ENCODE data around the gene ABAT. TPM values are rescaled to one million over a fixed set of nuclear protein-coding genes. Genes with fewer than 3 reads are reported as not detected.

Gene ABAT
- total and polyA plus RNA-seq, 4 donors: 4.4 to 14.0 (median 7.1) TPM

DNA sequence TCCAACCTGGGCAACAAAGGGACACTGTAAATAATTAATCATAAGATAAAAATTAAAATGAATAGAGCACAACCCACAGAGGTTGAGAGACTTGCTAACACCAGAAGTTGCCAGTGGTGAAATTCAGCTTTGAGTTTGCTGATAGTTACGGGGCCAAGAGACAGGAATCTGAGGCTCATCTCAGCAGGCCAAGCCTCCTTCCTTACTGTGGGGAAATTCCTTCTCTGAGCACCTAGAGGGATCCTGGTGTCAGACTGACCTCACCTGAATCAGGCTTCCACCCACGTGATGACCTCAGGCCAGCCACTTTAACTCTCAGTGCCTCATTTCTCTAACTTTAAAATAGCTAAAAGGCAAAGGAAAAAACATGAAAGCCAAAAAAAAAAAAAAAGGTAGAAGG, 4.7 kb downstream of the ABAT start:
- Histone ChIP-seq H3K27me3 (ENCODE audit: control insufficient read depth in 3 of 3, insufficient read depth in 3 of 3, low read length in 2 of 3) (no peaks in the 10 kb centered on the region), H3K9ac (ENCODE audit: insufficient read depth in 1 of 2, low read length in 2 of 2) (no peak overlapping the region), H3K4me3 (no peak overlapping the region), H3K9me3 (ENCODE audit: control insufficient read depth in 4 of 4, insufficient read depth in 3 of 4, low read length in 3 of 4) (peaks cover 0 to 7% (median 1%) of the 10 kb centered on the region in 4 donors), H3K4me1 (ENCODE audit: control insufficient read depth in 5 of 5, insufficient read depth in 5 of 5, low read length in 5 of 5) (peaks cover 0 to 12% (median 0%) of the 10 kb centered on the region in 5 donors), H3K36me3 (ENCODE audit: control insufficient read depth in 4 of 4, insufficient read depth in 4 of 4, low read length in 4 of 4) (no peaks in the 10 kb centered on the region), H3K27ac (ENCODE audit: low read depth in 1 of 2, low read length in 1 of 2) (no peak overlapping the region)
- ATAC-seq (ENCODE audit: insufficient read depth, low FRiP score): no peak
- TF ChIP-seq, protein P1, sequence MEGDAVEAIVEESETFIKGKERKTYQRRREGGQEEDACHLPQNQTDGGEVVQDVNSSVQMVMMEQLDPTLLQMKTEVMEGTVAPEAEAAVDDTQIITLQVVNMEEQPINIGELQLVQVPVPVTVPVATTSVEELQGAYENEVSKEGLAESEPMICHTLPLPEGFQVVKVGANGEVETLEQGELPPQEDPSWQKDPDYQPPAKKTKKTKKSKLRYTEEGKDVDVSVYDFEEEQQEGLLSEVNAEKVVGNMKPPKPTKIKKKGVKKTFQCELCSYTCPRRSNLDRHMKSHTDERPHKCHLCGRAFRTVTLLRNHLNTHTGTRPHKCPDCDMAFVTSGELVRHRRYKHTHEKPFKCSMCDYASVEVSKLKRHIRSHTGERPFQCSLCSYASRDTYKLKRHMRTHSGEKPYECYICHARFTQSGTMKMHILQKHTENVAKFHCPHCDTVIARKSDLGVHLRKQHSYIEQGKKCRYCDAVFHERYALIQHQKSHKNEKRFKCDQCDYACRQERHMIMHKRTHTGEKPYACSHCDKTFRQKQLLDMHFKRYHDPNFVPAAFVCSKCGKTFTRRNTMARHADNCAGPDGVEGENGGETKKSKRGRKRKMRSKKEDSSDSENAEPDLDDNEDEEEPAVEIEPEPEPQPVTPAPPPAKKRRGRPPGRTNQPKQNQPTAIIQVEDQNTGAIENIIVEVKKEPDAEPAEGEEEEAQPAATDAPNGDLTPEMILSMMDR (IDR thresholded peaks at IDR 0.05; ENCODE audit: control extremely low read depth, extremely low read depth): no peak
- 90 to 94% methylated on average over 2 of the region's 2 CpGs for WGBS, 2 donors
- no peak for DNase-seq

DNA sequence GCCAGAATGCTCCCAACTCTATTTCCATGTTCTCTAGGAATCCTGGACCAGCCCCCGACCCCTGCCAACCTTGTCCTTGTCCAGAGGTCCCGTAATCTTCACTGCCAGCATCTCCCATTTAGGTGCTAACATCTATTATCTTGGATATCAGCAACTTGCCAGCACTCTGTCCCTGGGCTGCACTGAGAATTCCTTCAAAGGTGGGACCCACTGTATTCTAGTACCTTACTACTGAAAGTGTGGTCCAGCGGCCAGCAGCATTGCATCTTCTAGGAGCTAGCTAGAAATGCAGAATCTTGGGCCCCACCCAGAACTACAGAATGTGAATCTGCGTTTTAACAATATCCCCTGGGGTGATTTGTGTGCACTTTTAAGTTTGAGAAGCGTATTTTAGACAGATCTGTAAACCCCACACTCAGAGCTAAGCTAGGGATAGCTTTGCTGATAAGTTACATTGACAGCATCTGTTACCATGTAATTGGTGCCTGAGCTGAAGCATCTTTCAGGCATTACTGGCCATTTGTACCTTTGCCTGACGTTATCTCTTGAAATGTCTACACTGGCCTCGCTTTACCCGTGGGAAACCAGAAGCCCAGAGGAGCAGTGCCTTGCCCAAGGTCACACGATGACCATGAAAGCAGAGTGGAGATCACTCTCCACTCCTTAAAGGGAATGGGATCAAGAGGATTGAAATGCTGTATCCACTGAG, 8.3 kb downstream of the ABAT start:
- no peak for ATAC-seq (ENCODE audit: insufficient read depth, low FRiP score)
- H3K4me1 ChIP-seq (ENCODE audit: control insufficient read depth in 5 of 5, insufficient read depth in 5 of 5, low read length in 5 of 5): no peaks in the 10 kb centered on the region
- no peaks in the 10 kb centered on the region for H3K36me3 ChIP-seq (ENCODE audit: control insufficient read depth in 4 of 4, insufficient read depth in 4 of 4, low read length in 4 of 4)
- H3K9ac ChIP-seq (ENCODE audit: insufficient read depth in 1 of 2, low read length in 2 of 2): no peak overlapping the region
- DNase-seq: no peak
- 84 to 90% methylated on average over 9 of the region's 9 CpGs for WGBS, 2 donors
- H3K27ac ChIP-seq (ENCODE audit: low read depth in 1 of 2, low read length in 1 of 2): no peak overlapping the region
- no peaks in the 10 kb centered on the region for H3K27me3 ChIP-seq (ENCODE audit: control insufficient read depth in 3 of 3, insufficient read depth in 3 of 3, low read length in 2 of 3)
- TF ChIP-seq, protein P1 (IDR thresholded peaks at IDR 0.05; ENCODE audit: control extremely low read depth, extremely low read depth): no peak
- H3K9me3 ChIP-seq (ENCODE audit: control insufficient read depth in 4 of 4, insufficient read depth in 3 of 4, low read length in 3 of 4): peaks cover 0 to 7% (median 1%) of the 10 kb centered on the region in 4 donors
- H3K4me3 ChIP-seq: no peak overlapping the region

DNA sequence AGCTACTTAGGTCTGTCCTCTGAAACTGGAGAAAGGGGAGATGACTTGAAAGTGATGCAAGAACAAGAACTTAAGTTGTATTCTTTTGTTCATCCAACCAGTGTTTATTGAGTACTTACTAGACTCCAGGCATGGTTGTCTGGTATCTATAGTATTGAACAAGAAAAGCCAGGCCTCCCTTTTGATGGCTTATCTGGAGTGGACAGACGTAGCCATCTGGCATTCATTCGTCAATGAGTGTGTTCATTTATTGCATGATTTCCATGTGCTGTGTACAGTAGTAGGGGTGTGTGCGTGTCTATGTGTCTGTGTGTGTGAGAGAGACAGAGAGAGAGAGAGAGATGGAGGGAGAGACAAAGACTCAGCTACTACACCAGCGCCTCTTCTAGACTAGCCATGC, 9.2 kb downstream of the ABAT start:
- Histone ChIP-seq H3K4me1 (ENCODE audit: control insufficient read depth in 5 of 5, insufficient read depth in 5 of 5, low read length in 5 of 5) (no peaks in the 10 kb centered on the region), H3K9me3 (ENCODE audit: control insufficient read depth in 4 of 4, insufficient read depth in 3 of 4, low read length in 3 of 4) (peaks cover 0 to 7% (median 1%) of the 10 kb centered on the region in 4 donors), H3K27me3 (ENCODE audit: control insufficient read depth in 3 of 3, insufficient read depth in 3 of 3, low read length in 2 of 3) (no peaks in the 10 kb centered on the region), H3K9ac (ENCODE audit: insufficient read depth in 1 of 2, low read length in 2 of 2) (no peak overlapping the region), H3K4me3 (no peak overlapping the region), H3K27ac (ENCODE audit: low read depth in 1 of 2, low read length in 1 of 2) (no peak overlapping the region), H3K36me3 (ENCODE audit: control insufficient read depth in 4 of 4, insufficient read depth in 4 of 4, low read length in 4 of 4) (no peaks in the 10 kb centered on the region)
- WGBS, 2 donors: 67 to 85% methylated on average over 4 of the region's 4 CpGs
- ATAC-seq (ENCODE audit: insufficient read depth, low FRiP score) (no peak), DNase-seq (no peak)
- TF ChIP-seq, protein P1 (IDR thresholded peaks at IDR 0.05; ENCODE audit: control extremely low read depth, extremely low read depth): no peak
